Measurements from ENCODE around the gene ZFHX2.

GRCh38 chr14:23588884-23589598 lies 37.5 kb upstream of the ZFHX2 start:
- TF ChIP-seq CTCF (optimal IDR thresholded peaks at IDR 0.05 in 1 of 3, IDR thresholded peaks at IDR 0.05 in 1 of 3, conservative IDR thresholded peaks at IDR 0.05 in 1 of 3; ENCODE audit: extremely low read depth in 1 of 3, insufficient read depth in 2 of 3, low read length in 3 of 3), result peak; percentile 82 to 86 (median 84)
- no peak for TF ChIP-seq EZH2 (IDR thresholded peaks at IDR 0.05; ENCODE audit: low read length)
